ENCODE measurements around the gene C10orf143. TPM values are rescaled to one million over a fixed set of nuclear protein-coding genes. Genes with fewer than 3 reads are reported as not detected.

Gene C10orf143
- total and polyA plus RNA-seq, 2 of the 4 experiments (the other 2 are of a cell fraction) = 0.36 to 0.60 TPM

- no peak overlapping the region for H3K9ac ChIP-seq (ENCODE audit: low read depth, low read length)
- no peak overlapping the region for H2AK5ac ChIP-seq (ENCODE audit: low read depth, low read length)
- no peaks in the 10 kb centered on the region; the same call in 1 of the 2 replicates for H3K27me3 ChIP-seq (ENCODE audit: control insufficient read depth, insufficient read depth, low read length)
- H2BK20ac ChIP-seq (ENCODE audit: low read depth, low read length) = no peak overlapping the region
- no peak overlapping the region for H2BK15ac ChIP-seq (ENCODE audit: low read depth, low read length)
- no peak overlapping the region for H3K4me2 ChIP-seq (ENCODE audit: low read depth, low read length)
- DNase-seq (no peak), ATAC-seq (ENCODE audit: low read depth) (no peak)
- H3K4me3 ChIP-seq (ENCODE audit: insufficient read depth, low read depth, low read length) = no peak overlapping the region
- H3K27ac ChIP-seq (ENCODE audit: insufficient read depth, low read length) = no peak overlapping the region
- in situ Hi-C loops (cut with MboI; ENCODE audit: low sequenced_read_pairs) (no loop called here), dilution Hi-C loops (cut with HindIII; ENCODE audit: low sequenced_read_pairs, unreplicated experiment) (no loop called here), intact Hi-C loops (cut with micrococcal nuclease) (no loop called here)
- no peaks in the 10 kb centered on the region for H3K36me3 ChIP-seq (ENCODE audit: control insufficient read depth, insufficient read depth, low read length)
- no peak overlapping the region for H2AFZ ChIP-seq (replicated peaks; ENCODE audit: low read length, poor library complexity)
- H4K8ac ChIP-seq (ENCODE audit: low read depth in 2 of 2, low read length in 2 of 2) = no peak overlapping the region
- no peaks in the 10 kb centered on the region for H3K9me1 ChIP-seq (ENCODE audit: insufficient read depth, low read length)
- no peaks in the 10 kb centered on the region for H3K9me3 ChIP-seq (ENCODE audit: control insufficient read depth, insufficient read depth, low read length)
- H2AK9ac ChIP-seq (replicated peaks; ENCODE audit: low read depth, low read length, poor library complexity) = no peak overlapping the region
- no peaks in the 10 kb centered on the region for H3K4me1 ChIP-seq (ENCODE audit: control insufficient read depth, insufficient read depth, low read length)
- no peak overlapping the region for H3K14ac ChIP-seq (replicated peaks; ENCODE audit: low read depth, low read length)
- no CpG with 5 or more reads among the region's 8 CpGs for WGBS, 2 experiments (ENCODE audit: extremely low coverage in 2 of 2, insufficient read length in 1 of 2)
- H3K79me1 ChIP-seq (ENCODE audit: low read depth in 1 of 2, low read length in 2 of 2) = no peaks in the 10 kb centered on the region
- no TSS peak for BruUV-seq (replicated peaks)
- H3K4ac ChIP-seq (ENCODE audit: low read depth, low read length) = no peak overlapping the region
- CTCF ChIA-PET = no interaction called here
- no peak overlapping the region for H2BK120ac ChIP-seq (ENCODE audit: low read depth, low read length)
- TF ChIP-seq SMC3 (IDR thresholded peaks at IDR 0.05; ENCODE audit: low read depth, low read length) (no peak), FOS (IDR thresholded peaks at IDR 0.05; ENCODE audit: low read depth, low read length) (no peak), CEBPB (IDR thresholded peaks at IDR 0.05; ENCODE audit: low read depth, low read length) (no peak), NFE2L2 (IDR thresholded peaks at IDR 0.05; ENCODE audit: low read depth, low read length) (no peak), MAZ (IDR thresholded peaks at IDR 0.05; ENCODE audit: borderline replicate concordance, low read depth, low read length) (no peak)
- H2BK5ac ChIP-seq (ENCODE audit: low read depth, low read length, poor library complexity, severe bottlenecking) = no peak overlapping the region
- POLR2A ChIA-PET (ENCODE audit: unreplicated experiment) = no interaction called here
- no peaks in the 10 kb centered on the region for H4K20me1 ChIP-seq (ENCODE audit: insufficient read depth, low read length)
- H3K23ac ChIP-seq (ENCODE audit: low read depth, low read length) = no peak overlapping the region
- H4K91ac ChIP-seq (ENCODE audit: insufficient read depth, low read depth, low read length) = no peak overlapping the region
- no peak overlapping the region for H4K5ac ChIP-seq (ENCODE audit: low read depth, low read length)
- H3K56ac ChIP-seq (ENCODE audit: extremely low read depth, insufficient read depth, low read length) = no peak overlapping the region
- H3K18ac ChIP-seq (ENCODE audit: low read depth, low read length) = no peak overlapping the region
Measured at GRCh38 chr10:130038611-130039109, 72.0 kb downstream of the C10orf143 start.
